ENCODE measurements around the gene TMLHE. TPM values are rescaled to one million over a fixed set of nuclear protein-coding genes. Genes with fewer than 3 reads are reported as not detected.

Gene TMLHE
- total and polyA plus RNA-seq, 2 of the 13 experiments (the other 11 are each of a cell fraction or from before 2014, with no cell fraction given), result 12.5 to 14.2 TPM

DNA sequence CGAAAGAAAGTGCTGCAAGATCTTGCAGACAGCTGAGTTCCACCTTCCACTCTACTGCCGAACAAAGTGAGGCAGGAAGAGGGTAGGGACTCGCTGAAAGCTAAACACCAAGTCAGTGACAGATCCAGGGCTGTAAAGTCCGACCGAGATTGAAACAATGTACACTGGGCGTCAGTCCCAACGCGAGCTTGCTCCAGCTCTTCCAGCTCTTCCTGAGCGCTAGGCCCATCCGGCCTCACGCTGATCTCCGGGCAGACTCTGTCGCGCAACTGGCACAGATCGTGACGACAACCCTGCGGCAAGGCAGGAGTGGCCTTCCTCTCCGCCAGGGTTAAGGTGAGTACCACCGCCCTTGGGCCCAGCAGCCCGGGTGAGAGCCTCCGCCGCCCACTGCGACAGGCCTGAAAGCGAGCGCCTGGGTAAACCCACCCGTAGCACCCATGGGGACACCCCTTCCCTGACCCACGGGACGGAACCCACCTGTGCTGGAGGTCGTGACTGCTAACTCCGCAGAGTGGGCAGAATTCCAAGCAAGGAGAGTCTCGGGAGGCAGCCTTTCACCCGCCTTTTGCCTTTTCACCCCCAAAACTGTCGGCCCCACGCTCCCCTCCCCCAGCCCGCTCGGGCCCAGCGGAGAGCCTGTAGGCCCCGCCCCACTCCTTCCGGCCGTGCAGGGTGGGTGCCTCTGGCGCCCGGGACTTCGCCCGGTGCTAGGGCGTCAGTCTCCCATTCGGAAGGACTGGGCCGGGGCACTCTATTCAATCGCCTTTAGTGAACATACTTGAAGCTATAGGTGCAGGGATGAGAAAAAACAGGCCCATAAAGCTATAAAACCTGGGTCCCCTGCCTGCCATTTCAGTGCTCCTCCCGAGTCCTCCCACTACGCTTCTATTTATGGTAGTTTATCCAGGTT lies at the start of gene TMLHE, which contains the start of gene SPRY3 (continued):
- TF ChIP-seq ZNF160 (CRISPR knock-in tag; IDR thresholded peaks at IDR 0.05) (no peak), ATAD3A (CRISPR knock-in tag; IDR thresholded peaks at IDR 0.05) (no peak), PHF5A (CRISPR knock-in tag; IDR thresholded peaks at IDR 0.05; ENCODE audit: low read depth, unreplicated experiment) (no peak), MXI1 (IDR thresholded peaks at IDR 0.05; ENCODE audit: borderline replicate concordance, low read depth, low read length) (no peak), SRSF9 (IDR thresholded peaks at IDR 0.05; ENCODE audit: borderline replicate concordance, insufficient read depth, low read depth, low read length, poor library complexity, severe bottlenecking) (no peak), ZNF225 (CRISPR knock-in tag; IDR thresholded peaks at IDR 0.05) (no peak), SPEN (CRISPR knock-in tag; IDR thresholded peaks at IDR 0.05; ENCODE audit: low read depth) (peak; percentile 66; the same call in 1 of the 2 replicates), JDP2 (CRISPR knock-in tag; IDR thresholded peaks at IDR 0.05; ENCODE audit: borderline replicate concordance) (no peak), POLR2A (IDR thresholded peaks at IDR 0.05; ENCODE audit: insufficient read depth in 1 of 2, low read depth in 2 of 2, low read length in 2 of 2) (peak; percentile 41 to 50; a peak in 2 of 4 replicates), YY1 (IDR thresholded peaks at IDR 0.05; ENCODE audit: insufficient read depth, insufficient replicate concordance, low read depth, low read length) (no peak), ZNF7 (CRISPR knock-in tag; IDR thresholded peaks at IDR 0.05) (no peak), ZNF691 (CRISPR knock-in tag; IDR thresholded peaks at IDR 0.05; ENCODE audit: borderline replicate concordance, low read depth) (no peak), MYC (CRISPR knock-in tag; IDR thresholded peaks at IDR 0.05; ENCODE audit: borderline replicate concordance) (0 out of 2 replicates have a peak, but pooled peaks have one; percentile 37)
- TF ChIP-seq, protein P1, sequence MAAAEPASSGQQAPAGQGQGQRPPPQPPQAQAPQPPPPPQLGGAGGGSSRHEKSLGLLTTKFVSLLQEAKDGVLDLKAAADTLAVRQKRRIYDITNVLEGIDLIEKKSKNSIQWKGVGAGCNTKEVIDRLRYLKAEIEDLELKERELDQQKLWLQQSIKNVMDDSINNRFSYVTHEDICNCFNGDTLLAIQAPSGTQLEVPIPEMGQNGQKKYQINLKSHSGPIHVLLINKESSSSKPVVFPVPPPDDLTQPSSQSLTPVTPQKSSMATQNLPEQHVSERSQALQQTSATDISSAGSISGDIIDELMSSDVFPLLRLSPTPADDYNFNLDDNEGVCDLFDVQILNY (CRISPR knock-in tag; conservative IDR thresholded peaks at IDR 0.05), result 0 out of 2 replicates have a peak, but pooled peaks have one; percentile 36
- TF ChIP-seq, protein P2, sequence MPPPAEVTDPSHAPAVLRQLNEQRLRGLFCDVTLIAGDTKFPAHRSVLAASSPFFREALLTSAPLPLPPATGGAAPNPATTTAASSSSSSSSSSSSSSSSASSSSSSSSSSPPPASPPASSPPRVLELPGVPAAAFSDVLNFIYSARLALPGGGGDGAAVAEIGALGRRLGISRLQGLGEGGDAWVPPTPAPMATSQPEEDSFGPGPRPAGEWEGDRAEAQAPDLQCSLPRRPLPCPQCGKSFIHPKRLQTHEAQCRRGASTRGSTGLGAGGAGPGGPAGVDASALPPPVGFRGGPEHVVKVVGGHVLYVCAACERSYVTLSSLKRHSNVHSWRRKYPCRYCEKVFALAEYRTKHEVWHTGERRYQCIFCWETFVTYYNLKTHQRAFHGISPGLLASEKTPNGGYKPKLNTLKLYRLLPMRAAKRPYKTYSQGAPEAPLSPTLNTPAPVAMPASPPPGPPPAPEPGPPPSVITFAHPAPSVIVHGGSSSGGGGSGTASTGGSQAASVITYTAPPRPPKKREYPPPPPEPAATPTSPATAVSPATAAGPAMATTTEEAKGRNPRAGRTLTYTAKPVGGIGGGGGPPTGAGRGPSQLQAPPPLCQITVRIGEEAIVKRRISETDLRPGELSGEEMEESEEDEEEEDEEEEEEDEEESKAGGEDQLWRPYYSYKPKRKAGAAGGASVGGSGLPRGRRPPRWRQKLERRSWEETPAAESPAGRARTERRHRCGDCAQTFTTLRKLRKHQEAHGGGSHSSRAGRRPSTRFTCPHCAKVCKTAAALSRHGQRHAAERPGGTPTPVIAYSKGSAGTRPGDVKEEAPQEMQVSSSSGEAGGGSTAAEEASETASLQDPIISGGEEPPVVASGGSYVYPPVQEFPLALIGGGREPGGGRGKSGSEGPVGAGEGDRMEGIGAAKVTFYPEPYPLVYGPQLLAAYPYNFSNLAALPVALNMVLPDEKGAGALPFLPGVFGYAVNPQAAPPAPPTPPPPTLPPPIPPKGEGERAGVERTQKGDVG (CRISPR knock-in tag; IDR thresholded peaks at IDR 0.05; ENCODE audit: borderline replicate concordance), result no peak
- TF ChIP-seq, protein P3, sequence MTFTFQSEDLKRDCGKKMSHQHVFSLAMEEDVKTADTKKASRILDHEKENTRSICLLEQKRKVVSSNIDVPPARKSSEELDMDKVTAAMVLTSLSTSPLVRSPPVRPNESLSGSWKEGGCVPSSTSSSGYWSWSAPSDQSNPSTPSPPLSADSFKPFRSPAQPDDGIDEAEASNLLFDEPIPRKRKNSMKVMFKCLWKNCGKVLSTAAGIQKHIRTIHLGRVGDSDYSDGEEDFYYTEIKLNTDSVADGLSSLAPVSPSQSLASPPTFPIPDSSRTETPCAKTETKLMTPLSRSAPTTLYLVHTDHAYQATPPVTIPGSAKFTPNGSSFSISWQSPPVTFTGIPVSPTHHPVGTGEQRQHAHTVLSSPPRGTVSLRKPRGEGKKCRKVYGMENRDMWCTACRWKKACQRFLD (CRISPR knock-in tag; IDR thresholded peaks at IDR 0.05; ENCODE audit: borderline replicate concordance), result no peak
